GM23338 (cell line): ENCODE results near the gene COTL1. TPM values are rescaled to one million over a fixed set of nuclear protein-coding genes. Genes with fewer than 3 reads are reported as not detected.

Experiments
- ATAC-seq: fragments of 200-7000 bp; cut with Tn5 transposase; 3 replicates; pipeline ENCODE4 v1.9.1; 2020
- DNase-seq: peaks from one replicate; pipeline ENCODE4 v3.0.0-alpha.2; 2015; ENCODE audit warnings: low spot score
- H2AFZ ChIP-seq: fragments of 200-600 bp; sonication (generic); 2 replicates; pipeline ENCODE4 v1.8.0; 2016; ENCODE audit warnings: antibody characterized with exemption, mild to moderate bottlenecking, moderate library complexity
- H3F3A ChIP-seq: fragments of 200-600 bp; sonication (generic); replicated peaks from 2 replicates; pipeline ENCODE4 v1.8.0; 2017; ENCODE audit warnings: antibody characterized with exemption, mixed run types, low read depth
- H3K27ac ChIP-seq: fragments of 200-600 bp; sonication (generic); 2 replicates; pipeline ENCODE4 v1.6.1; 2016; ENCODE audit warnings: low read depth
- H3K27me3 ChIP-seq: fragments of 200-600 bp; sonication (generic); 2 replicates; pipeline ENCODE4 v1.8.0; 2016; ENCODE audit warnings: mild to moderate bottlenecking, mixed run types, moderate library complexity; ENCODE audit not compliant: insufficient read depth
- H3K36me3 ChIP-seq: fragments of 200-600 bp; sonication (generic); 2 replicates; pipeline ENCODE4 v1.8.0; 2016; ENCODE audit warnings: mild to moderate bottlenecking; ENCODE audit not compliant: insufficient read depth
- H3K4me1 ChIP-seq: fragments of 200-600 bp; sonication (generic); 2 replicates; pipeline ENCODE4 v1.8.0; 2016; ENCODE audit warnings: mild to moderate bottlenecking, moderate library complexity; ENCODE audit not compliant: insufficient read depth
- H3K4me2 ChIP-seq: fragments of 200-600 bp; sonication (generic); 2 replicates; pipeline ENCODE4 v1.7.1; 2017; ENCODE audit warnings: mixed run types
- H3K4me3 ChIP-seq: fragments of 200-600 bp; sonication (generic); 2 replicates; pipeline ENCODE4 v1.6.1; 2016; ENCODE audit warnings: mixed run types
- H3K79me2 ChIP-seq: fragments of 200-600 bp; sonication (generic); replicated peaks from 2 replicates; pipeline ENCODE4 v1.8.0; 2017; ENCODE audit warnings: mild to moderate bottlenecking; ENCODE audit not compliant: insufficient read depth
- H3K9me2 ChIP-seq: fragments of 200-600 bp; sonication (generic); 2 replicates; pipeline ENCODE4 v1.8.0; 2017; ENCODE audit not compliant: insufficient read depth
- H4K20me1 ChIP-seq: fragments of 200-600 bp; sonication (generic); replicated peaks from 2 replicates; pipeline ENCODE4 v1.8.0; 2017; ENCODE audit warnings: mild to moderate bottlenecking; ENCODE audit not compliant: insufficient read depth
- H3K27ac Mint-ChIP-seq: 2 replicates; pipeline ENCODE4 v1.8.0; 2020; ENCODE audit warnings: inconsistent platforms, mild to moderate bottlenecking, moderate library complexity, mixed read lengths
- H3K27me3 Mint-ChIP-seq: 3 replicates; pipeline ENCODE4 v1.8.0; 2022; ENCODE audit warnings: low read depth, mild to moderate bottlenecking, moderate library complexity, mixed read lengths, inconsistent platforms; ENCODE audit not compliant: insufficient read depth, poor library complexity
- H3K36me3 Mint-ChIP-seq: 3 replicates; pipeline ENCODE4 v1.8.0; 2021; ENCODE audit warnings: low read depth, mild to moderate bottlenecking, inconsistent platforms, moderate library complexity, mixed read lengths
- H3K4me1 Mint-ChIP-seq: 3 replicates; pipeline ENCODE4 v1.8.0; 2020; ENCODE audit warnings: mild to moderate bottlenecking, inconsistent platforms, mixed read lengths
- H3K4me3 Mint-ChIP-seq: 3 replicates; pipeline ENCODE4 v1.8.0; 2021; ENCODE audit warnings: moderate library complexity, mild to moderate bottlenecking, inconsistent platforms, mixed read lengths
- H3K9me3 Mint-ChIP-seq: 3 replicates; pipeline ENCODE4 v1.8.0; 2020; ENCODE audit warnings: moderate library complexity, mild to moderate bottlenecking, inconsistent platforms, mixed read lengths
- CREB1 ChIP-seq: fragments of 250-450 bp; sonication (Bioruptor Pico); IDR thresholded peaks from 2 replicates; pipeline ENCODE4 v1.5.0; 2020; ENCODE audit warnings: low read depth, mild to moderate bottlenecking, moderate library complexity
- CTCF ChIP-seq, 2 experiments: fragments of 200-600 bp in 1 of 2; sonication (generic) in 1 of 2; conservative IDR thresholded peaks; 2 replicates each; pipeline versions ENCODE4 v1.5.1 to v1.6.1; 2016 to 2017; ENCODE audit warnings: antibody characterized with exemption in 2 of 2, low read depth in 2 of 2, mild to moderate bottlenecking in 2 of 2, moderate library complexity in 1 of 2
- ETS1 ChIP-seq: IDR thresholded peaks from 2 replicates; pipeline ENCODE4 v1.6.1; 2016; ENCODE audit warnings: antibody characterized with exemption
- EZH2phosphoT487 ChIP-seq: fragments of 200-600 bp; sonication (generic); IDR thresholded peaks from one replicate; pipeline ENCODE4 v1.8.1; 2018; ENCODE audit warnings: antibody characterized with exemption; ENCODE audit not compliant: unreplicated experiment
- JUNB ChIP-seq: IDR thresholded peaks from one replicate; pipeline ENCODE4 v1.6.1; 2016; ENCODE audit warnings: antibody characterized with exemption; ENCODE audit not compliant: unreplicated experiment
- NANOG ChIP-seq: IDR thresholded peaks from 2 replicates; pipeline ENCODE4 v1.6.1; 2016; ENCODE audit warnings: antibody characterized with exemption, borderline replicate concordance
- POLR2AphosphoS5 ChIP-seq: IDR thresholded peaks from 2 replicates; pipeline ENCODE4 v1.6.1; 2016; ENCODE audit warnings: antibody characterized with exemption, low read depth
- STAT1 ChIP-seq: IDR thresholded peaks from one replicate; pipeline ENCODE4 v1.6.1; 2016; ENCODE audit warnings: antibody characterized with exemption; ENCODE audit not compliant: unreplicated experiment
- ZNF114 ChIP-seq: fragments of 250-450 bp; sonication (Bioruptor Pico); IDR thresholded peaks from 2 replicates; pipeline ENCODE4 v1.5.0; 2020; ENCODE audit warnings: mild to moderate bottlenecking, moderate library complexity
- ZNF331 ChIP-seq: fragments of 250-450 bp; sonication (Bioruptor Pico); IDR thresholded peaks from 2 replicates; pipeline ENCODE4 v1.5.0; 2020; ENCODE audit warnings: low read depth, mild to moderate bottlenecking, moderate library complexity
- ZNF462 ChIP-seq: fragments of 250-450 bp; sonication (Bioruptor Pico); IDR thresholded peaks from 2 replicates; pipeline ENCODE4 v1.5.0; 2020; ENCODE audit warnings: mild to moderate bottlenecking, moderate library complexity
- polyA plus RNA-seq: library from polyadenylated mRNA; unstranded; fragments of >200 nt; fragmentation: Nextera tagmentation; extraction: Ambion mirVana; gene quantifications from 2 replicates; pipeline ENCODE4 v1.2.1, GENCODE V29; 2016
- total RNA-seq: library from RNA; depleted of rRNA; stranded (reverse); fragments of >200 nt; shearing (Covaris generic); gene quantifications from 2 replicates; pipeline ENCODE4 v1.2.3, GENCODE V29; 2014
- TF ChIP-seq, protein P1 (sequence below): IDR thresholded peaks from one replicate; pipeline ENCODE4 v1.6.1; 2018; ENCODE audit warnings: antibody characterized with exemption; ENCODE audit not compliant: unreplicated experiment

Gene COTL1
- total and polyA plus RNA-seq, 2 experiments from 2014 or later: 117 to 166 TPM

DNA sequence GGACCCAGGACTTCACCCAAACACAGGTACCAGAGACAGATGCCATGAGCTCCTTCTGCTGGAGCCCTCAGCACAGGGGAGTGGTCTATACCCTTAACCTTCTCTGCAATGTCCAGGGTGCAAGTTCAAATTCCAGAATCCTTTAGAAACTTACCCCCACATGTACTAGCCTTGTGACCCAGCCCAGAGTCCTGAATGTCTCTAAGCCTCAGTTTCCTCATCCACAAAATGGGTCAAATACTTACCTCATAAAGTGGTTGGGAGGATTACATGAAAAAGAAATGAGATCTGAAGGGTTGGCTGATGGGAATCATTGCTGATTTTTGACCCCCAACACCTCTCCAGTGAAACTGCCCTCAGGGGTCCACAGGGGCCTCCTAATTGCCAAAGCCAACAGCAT, 21.7 kb downstream of the COTL1 start (continued):
- no peak for TF ChIP-seq NANOG

DNA sequence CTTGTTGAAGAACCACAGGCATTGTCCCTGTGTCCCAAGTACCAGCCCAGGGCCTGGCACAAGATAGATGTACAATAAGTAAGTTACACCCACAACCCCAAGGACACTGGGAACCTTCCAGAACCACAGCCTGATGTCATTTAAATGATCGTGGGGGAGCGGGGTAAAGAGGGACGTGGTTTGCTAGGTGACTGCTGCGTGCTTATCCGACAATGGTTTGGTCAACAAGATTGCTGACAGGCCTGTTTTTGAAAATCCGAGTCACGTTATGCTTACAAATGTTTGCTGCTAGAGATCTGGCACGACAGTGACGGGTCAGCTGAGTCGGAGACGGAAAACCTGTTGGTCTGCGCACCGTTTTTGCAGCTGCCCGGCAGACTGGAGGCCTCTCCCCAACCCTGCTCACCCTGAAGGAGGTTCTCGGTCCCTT, 22.8 kb downstream of the COTL1 start:
- Histone ChIP-seq H2AFZ (no peak overlapping the region), H4K20me1 (peaks cover 41% of the 10 kb centered on the region), H3K79me2 (peaks cover 64% of the 10 kb centered on the region), H3K27ac (0 out of 2 replicates have a peak overlapping the region, but pooled peaks have one; percentile 14), H3F3A (peaks cover 6% of the 10 kb centered on the region; the same call in 1 of the 2 replicates), H3K9me2 (no peaks in the 10 kb centered on the region), H3K4me1 (peaks cover 24% of the 10 kb centered on the region), H3K4me3 (no peak overlapping the region), H3K27me3 (no peaks in the 10 kb centered on the region), H3K4me2 (0 out of 2 replicates have a peak overlapping the region, but pooled peaks have one; percentile 43), H3K36me3 (peaks cover 6% of the 10 kb centered on the region; the same call in 1 of the 2 replicates)
- no peak overlapping the region for H3K27ac Mint-ChIP-seq
- TF ChIP-seq EZH2phosphoT487: no peak
- TF ChIP-seq CREB1: no peak
- TF ChIP-seq STAT1: no peak
- no peak for TF ChIP-seq ZNF462
- TF ChIP-seq POLR2AphosphoS5: no peak
- no peak for TF ChIP-seq CTCF (conservative IDR thresholded peaks at IDR 0.05; ENCODE audit: low read depth in 2 of 2)
- no peak for TF ChIP-seq ZNF331 (CRISPR knock-in tag)
- no peak for TF ChIP-seq ETS1
- no peak for TF ChIP-seq JUNB
- TF ChIP-seq ZNF114 (CRISPR knock-in tag): no peak
- TF ChIP-seq, protein P1, sequence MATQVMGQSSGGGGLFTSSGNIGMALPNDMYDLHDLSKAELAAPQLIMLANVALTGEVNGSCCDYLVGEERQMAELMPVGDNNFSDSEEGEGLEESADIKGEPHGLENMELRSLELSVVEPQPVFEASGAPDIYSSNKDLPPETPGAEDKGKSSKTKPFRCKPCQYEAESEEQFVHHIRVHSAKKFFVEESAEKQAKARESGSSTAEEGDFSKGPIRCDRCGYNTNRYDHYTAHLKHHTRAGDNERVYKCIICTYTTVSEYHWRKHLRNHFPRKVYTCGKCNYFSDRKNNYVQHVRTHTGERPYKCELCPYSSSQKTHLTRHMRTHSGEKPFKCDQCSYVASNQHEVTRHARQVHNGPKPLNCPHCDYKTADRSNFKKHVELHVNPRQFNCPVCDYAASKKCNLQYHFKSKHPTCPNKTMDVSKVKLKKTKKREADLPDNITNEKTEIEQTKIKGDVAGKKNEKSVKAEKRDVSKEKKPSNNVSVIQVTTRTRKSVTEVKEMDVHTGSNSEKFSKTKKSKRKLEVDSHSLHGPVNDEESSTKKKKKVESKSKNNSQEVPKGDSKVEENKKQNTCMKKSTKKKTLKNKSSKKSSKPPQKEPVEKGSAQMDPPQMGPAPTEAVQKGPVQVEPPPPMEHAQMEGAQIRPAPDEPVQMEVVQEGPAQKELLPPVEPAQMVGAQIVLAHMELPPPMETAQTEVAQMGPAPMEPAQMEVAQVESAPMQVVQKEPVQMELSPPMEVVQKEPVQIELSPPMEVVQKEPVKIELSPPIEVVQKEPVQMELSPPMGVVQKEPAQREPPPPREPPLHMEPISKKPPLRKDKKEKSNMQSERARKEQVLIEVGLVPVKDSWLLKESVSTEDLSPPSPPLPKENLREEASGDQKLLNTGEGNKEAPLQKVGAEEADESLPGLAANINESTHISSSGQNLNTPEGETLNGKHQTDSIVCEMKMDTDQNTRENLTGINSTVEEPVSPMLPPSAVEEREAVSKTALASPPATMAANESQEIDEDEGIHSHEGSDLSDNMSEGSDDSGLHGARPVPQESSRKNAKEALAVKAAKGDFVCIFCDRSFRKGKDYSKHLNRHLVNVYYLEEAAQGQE: no peak
- TF ChIP-seq NANOG: no peak
- ATAC-seq (no peak), DNase-seq (no peak)
- H3K4me1 Mint-ChIP-seq: peaks cover 52% of the 10 kb centered on the region
- H3K27me3 Mint-ChIP-seq: peaks cover 14% of the 10 kb centered on the region
- no peaks in the 10 kb centered on the region; the same call in 2 of the 3 replicates for H3K9me3 Mint-ChIP-seq
- H3K4me3 Mint-ChIP-seq: no peak overlapping the region
- H3K36me3 Mint-ChIP-seq: peaks cover 18% of the 10 kb centered on the region
